ENCODE measurements around the gene CSNK1G3.

The CSNK1G3 gene

GRCh38 chr5:123651234-123651633, 139.3 kb downstream of the CSNK1G3 start:
- H3K4me3 ChIP-seq (ENCODE audit: low read depth, low read length) = no peak overlapping the region
- DNase-seq (ENCODE audit: low read depth) = no peak
- TF ChIP-seq, protein P1, sequence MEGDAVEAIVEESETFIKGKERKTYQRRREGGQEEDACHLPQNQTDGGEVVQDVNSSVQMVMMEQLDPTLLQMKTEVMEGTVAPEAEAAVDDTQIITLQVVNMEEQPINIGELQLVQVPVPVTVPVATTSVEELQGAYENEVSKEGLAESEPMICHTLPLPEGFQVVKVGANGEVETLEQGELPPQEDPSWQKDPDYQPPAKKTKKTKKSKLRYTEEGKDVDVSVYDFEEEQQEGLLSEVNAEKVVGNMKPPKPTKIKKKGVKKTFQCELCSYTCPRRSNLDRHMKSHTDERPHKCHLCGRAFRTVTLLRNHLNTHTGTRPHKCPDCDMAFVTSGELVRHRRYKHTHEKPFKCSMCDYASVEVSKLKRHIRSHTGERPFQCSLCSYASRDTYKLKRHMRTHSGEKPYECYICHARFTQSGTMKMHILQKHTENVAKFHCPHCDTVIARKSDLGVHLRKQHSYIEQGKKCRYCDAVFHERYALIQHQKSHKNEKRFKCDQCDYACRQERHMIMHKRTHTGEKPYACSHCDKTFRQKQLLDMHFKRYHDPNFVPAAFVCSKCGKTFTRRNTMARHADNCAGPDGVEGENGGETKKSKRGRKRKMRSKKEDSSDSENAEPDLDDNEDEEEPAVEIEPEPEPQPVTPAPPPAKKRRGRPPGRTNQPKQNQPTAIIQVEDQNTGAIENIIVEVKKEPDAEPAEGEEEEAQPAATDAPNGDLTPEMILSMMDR (IDR thresholded peaks at IDR 0.05; ENCODE audit: insufficient read depth, low read depth, low read length, missing control alignments) = no peak

DNA sequence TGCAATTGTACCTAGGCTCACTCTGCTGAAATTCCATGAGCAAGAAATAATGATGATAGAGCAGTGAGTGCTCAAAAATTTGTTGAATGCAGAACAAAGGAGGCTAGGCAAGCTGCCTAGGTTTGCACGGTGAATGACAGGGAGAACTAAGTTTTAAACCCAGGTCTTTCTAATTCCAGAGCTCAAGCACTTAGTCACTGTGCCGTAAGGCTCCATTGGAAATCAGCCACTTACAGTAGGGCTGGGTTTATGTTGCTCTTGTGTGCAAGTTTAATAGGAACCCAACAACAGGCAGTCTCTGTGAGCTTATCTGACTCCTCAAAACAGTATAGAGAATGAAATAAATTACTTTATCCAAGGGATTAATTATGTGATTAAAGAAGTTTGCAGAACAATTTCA, 147.0 kb downstream of the CSNK1G3 start:
- no peak overlapping the region for H3K4me3 ChIP-seq (ENCODE audit: low read depth, low read length)
- no peak for DNase-seq (ENCODE audit: low read depth)
- TF ChIP-seq, protein P1 (IDR thresholded peaks at IDR 0.05; ENCODE audit: insufficient read depth, low read depth, low read length, missing control alignments) = no peak

- no peak overlapping the region for H3K4me3 ChIP-seq (ENCODE audit: low read depth, low read length)
- TF ChIP-seq, protein P1 (IDR thresholded peaks at IDR 0.05; ENCODE audit: insufficient read depth, low read depth, low read length, missing control alignments) = no peak
- no peak for DNase-seq (ENCODE audit: low read depth)
These were observed 147.5 kb downstream of the CSNK1G3 start for GRCh38 chr5:123659495-123659894.

DNA sequence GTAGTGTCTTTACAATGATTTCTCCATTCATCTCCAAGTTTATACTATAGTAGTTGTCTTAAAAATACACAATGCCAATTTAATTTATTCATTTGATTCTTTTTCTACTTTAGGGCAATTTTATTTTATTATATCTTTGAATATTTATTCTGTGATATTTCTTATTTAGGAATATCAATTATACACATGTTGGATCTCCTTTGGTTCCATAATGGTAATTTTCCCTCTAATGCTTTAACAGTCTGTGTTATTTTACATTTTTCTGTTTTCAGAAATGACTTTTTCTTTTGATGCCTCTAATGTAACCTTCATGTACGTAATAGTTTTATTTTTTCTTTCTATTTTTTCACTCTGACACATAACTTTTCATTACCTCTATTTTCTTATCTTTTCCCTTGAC, 153.0 kb downstream of the CSNK1G3 start:
- TF ChIP-seq, protein P1 (IDR thresholded peaks at IDR 0.05; ENCODE audit: insufficient read depth, low read depth, low read length, missing control alignments) = no peak
- DNase-seq (ENCODE audit: low read depth) = no peak
- no peak overlapping the region for H3K4me3 ChIP-seq (ENCODE audit: low read depth, low read length)

- TF ChIP-seq, protein P1 (IDR thresholded peaks at IDR 0.05; ENCODE audit: insufficient read depth, low read depth, low read length, missing control alignments) = no peak
- no peak overlapping the region for H3K4me3 ChIP-seq (ENCODE audit: low read depth, low read length)
- peak; percentile 15 for DNase-seq (ENCODE audit: low read depth)
These were observed 153.9 kb downstream of the CSNK1G3 start for GRCh38 chr5:123665822-123666371.

All from GM12865 (cell line).